HG03575 (cell line): ENCODE data around the gene PBX3.

Experiments used
- ATAC-seq: cut with Tn5 transposase; IDR thresholded peaks from one replicate; pipeline ENCODE4 v1.9.1; 2021; ENCODE audit not compliant: unreplicated experiment, insufficient number of reproducible peaks, low FRiP score; ENCODE audit errors: extremely low read depth

The PBX3 gene

GRCh38 chr9:125914411-125914810 lies 167.2 kb downstream of the PBX3 start:
- no peak for ATAC-seq

- ATAC-seq: no peak
Observed at GRCh38 chr9:125915606-125916005, 168.4 kb downstream of the PBX3 start.

- no peak for ATAC-seq
Observed at GRCh38 chr9:125919565-125919964, 172.4 kb downstream of the PBX3 start.

GRCh38 chr9:125920402-125920801 lies 173.2 kb downstream of the PBX3 start:
- no peak for ATAC-seq

- ATAC-seq: no peak
Observed at GRCh38 chr9:125922854-125923253, 175.7 kb downstream of the PBX3 start.

- no peak for ATAC-seq
Observed at GRCh38 chr9:125924351-125924750, 177.2 kb downstream of the PBX3 start.

- ATAC-seq: no peak
Observed at GRCh38 chr9:125926936-125927335, 179.8 kb downstream of the PBX3 start.

GRCh38 chr9:125929846-125930245 lies 182.7 kb downstream of the PBX3 start:
- no peak for ATAC-seq

GRCh38 chr9:125931211-125931610 lies 184.0 kb downstream of the PBX3 start:
- ATAC-seq: no peak

- ATAC-seq: no peak
Observed at GRCh38 chr9:125932012-125932411, 184.8 kb downstream of the PBX3 start.

- no peak for ATAC-seq
Observed at GRCh38 chr9:125932746-125933455, 185.7 kb downstream of the PBX3 start.

- no peak for ATAC-seq
Observed at GRCh38 chr9:125942125-125942524, 195.0 kb downstream of the PBX3 start.

GRCh38 chr9:125943831-125944230 lies 196.7 kb downstream of the PBX3 start:
- ATAC-seq: no peak

- ATAC-seq: no peak
Observed at GRCh38 chr9:125946397-125946796, 199.2 kb downstream of the PBX3 start.

- ATAC-seq: no peak
Observed at GRCh38 chr9:125948887-125949596, 201.9 kb downstream of the PBX3 start.

GRCh38 chr9:125949703-125950460 lies 202.7 kb downstream of the PBX3 start:
- ATAC-seq: no peak

- no peak for ATAC-seq
Observed at GRCh38 chr9:125950880-125951471, 203.8 kb downstream of the PBX3 start.

GRCh38 chr9:125953314-125954019 lies 206.3 kb downstream of the PBX3 start:
- no peak for ATAC-seq

GRCh38 chr9:125956102-125956501 lies 208.9 kb downstream of the PBX3 start:
- no peak for ATAC-seq
